NCI-H187 treated with DMSO at 0.1 percent for 48 hours (cell line): ENCODE data around the gene KRT9.

ENCODE experiments used
- DNase-seq: peaks from one replicate; lab custom pipeline; 2025; lab: John Stamatoyannopoulos, UW

The KRT9 gene

GRCh38 chr17:41530062-41531048 is 41.5 kb downstream of the KRT9 start:
- no peak for DNase-seq

GRCh38 chr17:41529491-41529915 is 42.4 kb downstream of the KRT9 start:
- DNase-seq: no peak

- no peak for DNase-seq
Measured at GRCh38 chr17:41528959-41529353, 42.9 kb downstream of the KRT9 start.

DNA sequence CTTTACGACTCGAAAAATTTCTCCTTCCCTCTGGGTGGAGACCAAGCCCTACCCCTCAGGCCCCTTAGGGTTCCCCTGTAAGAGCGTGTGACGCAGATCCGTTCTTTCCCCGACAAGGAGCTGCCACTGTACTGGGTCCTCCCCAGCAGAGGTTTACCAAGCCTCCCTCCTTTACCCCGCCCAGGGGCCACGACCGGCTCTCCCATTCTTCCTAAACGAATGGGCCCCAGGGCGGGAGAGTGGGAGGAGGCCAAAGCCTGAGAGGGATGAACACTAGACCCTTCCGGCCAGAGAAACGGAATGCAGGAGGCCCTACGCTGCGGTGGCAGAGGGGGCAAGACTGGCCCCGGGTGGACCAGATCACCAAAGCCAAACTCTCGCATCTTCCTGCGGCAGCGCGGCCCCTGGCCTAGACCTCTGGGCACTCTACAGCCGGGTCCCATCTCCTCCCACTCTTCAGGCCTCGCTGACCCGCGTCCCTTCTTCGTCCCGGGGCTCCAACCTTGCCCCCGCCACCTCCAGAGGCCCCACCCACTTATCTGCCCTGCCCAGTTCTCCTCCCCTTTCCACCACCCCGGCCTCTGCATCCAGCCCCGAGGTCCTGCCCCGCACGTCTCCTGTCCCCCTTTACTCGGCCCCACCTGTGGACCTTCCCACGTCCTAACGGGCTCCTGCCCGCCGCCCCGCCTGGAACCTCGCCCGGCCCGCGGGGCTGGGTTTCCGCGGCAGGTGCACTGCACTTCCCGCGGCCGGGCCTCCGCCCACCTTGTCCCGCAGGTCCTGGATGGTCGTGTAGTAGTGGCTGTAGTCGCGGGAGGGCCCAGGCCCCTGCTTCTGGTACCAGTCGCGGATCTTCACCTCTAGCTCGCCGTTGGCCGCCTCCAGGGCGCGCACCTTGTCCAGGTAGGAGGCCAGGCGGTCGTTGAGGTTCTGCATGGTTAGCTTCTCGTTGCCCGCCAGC is 44.5 kb downstream of the KRT9 start:
- no peak for DNase-seq

DNA sequence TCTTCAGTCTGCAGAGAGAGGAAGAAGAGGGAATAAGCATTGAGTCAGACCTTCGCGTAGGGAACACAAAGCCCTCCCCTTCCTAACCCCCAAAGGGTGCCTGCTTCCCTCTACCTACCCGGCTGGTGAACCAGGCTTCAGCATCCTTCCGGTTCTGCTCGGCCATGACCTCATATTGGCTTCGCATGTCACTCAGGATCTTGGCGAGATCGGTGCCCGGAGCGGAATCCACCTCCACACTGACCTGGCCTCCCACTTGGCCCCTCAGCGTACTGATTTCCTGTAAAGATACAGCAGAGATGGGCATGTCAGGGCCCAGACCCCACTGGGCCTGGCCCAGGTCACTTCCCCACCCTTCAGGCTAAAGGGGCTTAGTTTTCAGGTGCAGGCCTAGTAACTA is 47.6 kb downstream of the KRT9 start:
- no peak for DNase-seq

GRCh38 chr17:41523787-41524186 is 48.1 kb downstream of the KRT9 start:
- no peak for DNase-seq

DNA sequence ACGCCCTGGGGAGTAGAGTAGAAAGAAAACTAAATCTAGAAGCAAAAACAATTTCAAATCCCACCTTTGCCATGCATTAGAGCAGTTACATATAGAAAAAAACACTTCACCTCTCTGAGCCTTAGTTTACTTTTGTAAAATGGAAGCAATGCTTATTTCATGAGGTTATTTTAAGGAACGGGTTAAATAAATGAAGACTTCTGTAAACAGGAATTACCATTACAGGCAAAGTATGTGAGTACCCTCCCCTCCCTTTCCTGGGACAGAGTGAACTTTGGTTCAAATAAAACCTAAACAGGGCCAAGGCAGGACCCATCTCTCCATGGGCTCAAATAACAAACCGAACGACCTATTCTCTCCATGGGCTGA is 48.6 kb downstream of the KRT9 start:
- no peak for DNase-seq

- DNase-seq: no peak
Measured at GRCh38 chr17:41522301-41523224, 49.3 kb downstream of the KRT9 start.

DNA sequence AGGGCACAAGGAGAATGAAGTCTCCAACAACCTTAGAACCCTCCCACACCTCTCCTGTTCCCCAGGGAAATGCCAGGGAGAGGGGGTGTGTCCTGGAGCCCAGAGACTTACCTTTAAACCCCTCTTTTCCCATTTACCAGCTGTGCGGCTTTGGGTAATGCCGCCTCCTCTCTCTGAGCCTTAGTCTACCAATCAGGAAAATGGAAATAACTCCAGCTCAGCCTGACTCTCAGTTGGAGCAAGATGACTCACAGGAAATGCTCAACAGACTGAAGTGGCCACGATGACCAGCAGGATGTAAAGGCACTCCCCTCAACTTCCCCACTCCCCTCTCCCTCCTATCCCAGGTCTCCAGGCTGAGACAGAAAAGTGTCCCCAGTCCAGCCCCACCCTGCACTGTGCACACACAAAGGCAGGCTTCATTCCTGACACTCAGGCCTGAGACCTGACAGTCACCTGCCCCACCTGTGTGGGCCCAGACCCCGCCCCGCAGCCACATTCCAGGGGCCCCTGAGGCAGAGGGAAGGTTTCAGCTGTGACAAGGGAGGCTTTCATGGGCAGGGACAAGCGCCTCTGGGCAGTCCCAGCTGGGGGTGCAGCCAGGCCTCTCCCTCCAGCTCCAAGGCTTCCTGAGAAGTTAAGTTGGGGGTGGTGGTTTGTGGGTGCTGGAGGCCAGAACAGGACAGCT is 50.1 kb downstream of the KRT9 start:
- DNase-seq: no peak

GRCh38 chr17:41520821-41521521 is 50.9 kb downstream of the KRT9 start:
- DNase-seq: no peak

DNA sequence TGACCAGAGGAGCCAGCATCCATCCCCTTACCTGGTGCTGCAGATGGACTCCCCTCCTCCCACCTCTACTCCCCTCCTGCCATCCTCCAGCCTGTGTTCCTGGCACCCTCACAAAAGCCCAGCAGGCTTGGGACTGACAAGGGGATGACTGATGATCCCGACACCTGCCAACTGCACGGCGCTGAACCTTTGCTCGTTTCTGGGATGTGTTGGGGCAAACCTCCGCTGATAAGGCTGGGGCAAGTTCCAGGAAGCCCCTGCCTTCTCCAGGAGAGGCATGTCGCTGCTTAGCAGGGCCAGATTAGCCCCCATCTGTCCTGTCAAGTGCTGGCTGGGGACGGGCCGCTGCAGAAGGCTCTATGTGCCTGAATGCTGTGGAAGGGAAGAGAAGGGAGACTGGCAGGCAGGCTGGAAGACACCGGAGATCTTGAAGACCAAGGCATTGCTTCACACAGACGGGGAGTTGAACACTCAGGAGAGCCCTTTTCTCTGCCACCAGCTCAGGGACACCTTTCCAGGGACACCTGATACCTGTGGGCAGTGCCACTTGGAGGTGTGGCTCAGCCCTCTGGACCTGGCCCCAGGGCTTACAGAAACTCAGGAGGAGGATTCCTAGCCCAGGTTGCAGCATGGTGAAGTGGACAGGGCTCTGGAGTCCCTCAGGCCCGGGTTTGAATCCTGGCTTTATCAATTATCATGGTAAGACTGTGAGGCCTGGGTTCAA is 52.2 kb downstream of the KRT9 start:
- no peak for DNase-seq

GRCh38 chr17:41518789-41519449 is 52.9 kb downstream of the KRT9 start, which contains the start of gene KRT15:
KRT15 (minus strand) TSS chr17:41518890; CDS start chr17:41518827, 63 bp downstream.
- DNase-seq: no peak

DNA sequence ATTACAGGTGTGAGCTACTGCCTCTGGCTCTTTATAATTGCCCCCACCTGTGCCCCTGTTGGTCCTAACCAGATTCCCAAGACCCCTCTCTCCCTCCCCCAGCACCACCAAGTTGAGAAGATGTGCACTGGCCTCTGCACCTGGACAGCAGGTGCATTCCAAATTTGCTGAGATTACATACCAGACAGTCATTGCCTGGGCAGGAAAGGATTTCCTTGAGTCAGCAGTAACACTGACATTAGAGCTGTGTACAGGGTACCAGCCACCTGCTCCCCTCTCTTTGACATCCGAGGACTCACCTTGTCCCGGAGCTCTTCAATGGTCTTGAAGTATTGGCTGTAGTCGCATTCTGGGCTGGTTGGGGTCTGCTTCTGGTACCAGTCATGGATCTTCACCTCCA is 53.8 kb downstream of the KRT9 start:
- no peak for DNase-seq

- DNase-seq: no peak
Measured at GRCh38 chr17:41516830-41517283, 55.0 kb downstream of the KRT9 start.

DNA sequence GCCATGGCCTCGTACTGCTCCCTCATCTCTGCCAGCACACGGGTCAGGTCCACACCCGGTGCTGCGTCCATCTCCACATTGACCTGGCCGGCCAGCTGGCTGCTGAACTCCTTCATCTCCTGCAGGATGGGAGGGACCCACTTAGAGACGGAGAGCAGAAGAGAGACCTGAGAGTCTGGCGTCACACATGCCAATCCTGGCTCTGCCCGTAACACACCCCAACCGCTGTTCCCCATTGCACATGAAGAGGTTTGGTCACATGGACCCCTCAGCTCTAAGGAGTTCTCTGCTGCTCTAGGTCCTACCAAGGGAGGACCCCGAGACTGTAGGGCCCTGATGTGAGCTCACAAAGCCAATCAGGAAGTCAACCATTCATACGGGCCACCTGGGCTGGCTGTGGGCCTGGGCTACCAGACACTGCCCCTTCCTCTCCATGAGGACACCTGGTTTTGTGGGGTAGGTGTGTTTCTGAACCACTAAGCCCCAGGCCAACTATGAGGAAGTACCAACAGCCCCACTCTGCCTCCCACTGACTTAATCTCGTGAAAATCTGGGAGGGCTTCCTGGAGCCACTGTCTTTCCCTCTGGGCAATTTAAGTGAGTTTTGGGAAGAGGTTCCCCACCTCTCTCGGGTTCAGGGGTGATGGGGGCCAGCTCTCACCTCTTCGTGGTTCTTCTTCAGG is 55.6 kb downstream of the KRT9 start:
- DNase-seq: no peak
